ENCODE measurements around the gene CDK16. TPM values are rescaled to one million over a fixed set of nuclear protein-coding genes. Genes with fewer than 3 reads are reported as not detected.

The CDK16 gene
- total RNA-seq, 4 donors from 2014 or later, result 23.2 to 80.5 (median 74.3) TPM

DNA sequence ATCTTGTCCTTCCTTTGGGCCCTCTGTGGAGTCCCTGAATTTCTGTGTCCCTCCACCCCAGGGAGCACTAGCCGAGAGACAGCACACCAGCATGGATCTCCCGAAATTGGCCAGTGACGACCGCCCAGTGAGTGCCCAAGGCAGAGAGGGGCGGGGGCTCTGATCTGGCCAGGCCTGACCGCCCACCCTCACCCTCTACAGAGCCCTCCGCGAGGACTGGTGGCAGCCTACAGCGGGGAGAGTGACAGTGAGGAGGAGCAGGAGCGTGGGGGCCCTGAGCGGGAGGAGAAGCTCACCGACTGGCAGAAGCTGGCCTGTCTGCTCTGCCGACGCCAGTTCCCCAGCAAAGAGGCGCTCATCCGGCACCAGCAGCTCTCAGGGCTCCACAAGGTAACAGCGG, 33.2 kb upstream of the CDK16 start:
- no peaks in the 10 kb centered on the region for H3K4me1 ChIP-seq
- no peak for DNase-seq

DNA sequence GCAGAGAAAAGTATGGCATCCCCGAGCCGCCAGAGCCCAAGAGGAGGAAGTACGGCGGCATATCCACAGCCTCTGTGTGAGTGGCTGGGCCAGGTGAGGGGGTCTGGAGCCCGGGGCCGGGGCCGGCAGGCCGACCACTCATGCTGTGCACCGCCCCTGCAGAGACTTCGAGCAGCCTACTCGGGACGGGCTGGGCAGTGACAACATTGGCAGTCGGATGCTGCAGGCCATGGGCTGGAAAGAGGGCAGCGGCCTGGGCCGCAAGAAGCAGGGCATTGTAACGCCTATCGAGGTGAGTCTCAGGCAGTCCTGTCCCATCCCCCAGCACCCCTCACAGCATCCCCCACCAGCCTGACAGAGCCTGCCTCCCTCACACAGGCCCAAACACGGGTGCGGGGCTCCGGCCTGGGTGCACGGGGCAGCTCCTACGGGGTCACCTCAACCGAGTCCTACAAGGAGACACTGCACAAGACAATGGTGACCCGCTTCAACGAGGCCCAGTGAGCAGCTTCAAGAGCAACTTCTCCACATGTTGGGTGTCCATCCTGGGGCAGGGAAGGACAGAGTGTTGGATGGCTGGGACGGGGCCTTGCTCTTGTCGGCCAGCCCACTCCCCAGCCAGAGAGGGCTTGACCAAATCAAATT, 32.3 kb upstream of the CDK16 start:
- TF ChIP-seq, protein P1, sequence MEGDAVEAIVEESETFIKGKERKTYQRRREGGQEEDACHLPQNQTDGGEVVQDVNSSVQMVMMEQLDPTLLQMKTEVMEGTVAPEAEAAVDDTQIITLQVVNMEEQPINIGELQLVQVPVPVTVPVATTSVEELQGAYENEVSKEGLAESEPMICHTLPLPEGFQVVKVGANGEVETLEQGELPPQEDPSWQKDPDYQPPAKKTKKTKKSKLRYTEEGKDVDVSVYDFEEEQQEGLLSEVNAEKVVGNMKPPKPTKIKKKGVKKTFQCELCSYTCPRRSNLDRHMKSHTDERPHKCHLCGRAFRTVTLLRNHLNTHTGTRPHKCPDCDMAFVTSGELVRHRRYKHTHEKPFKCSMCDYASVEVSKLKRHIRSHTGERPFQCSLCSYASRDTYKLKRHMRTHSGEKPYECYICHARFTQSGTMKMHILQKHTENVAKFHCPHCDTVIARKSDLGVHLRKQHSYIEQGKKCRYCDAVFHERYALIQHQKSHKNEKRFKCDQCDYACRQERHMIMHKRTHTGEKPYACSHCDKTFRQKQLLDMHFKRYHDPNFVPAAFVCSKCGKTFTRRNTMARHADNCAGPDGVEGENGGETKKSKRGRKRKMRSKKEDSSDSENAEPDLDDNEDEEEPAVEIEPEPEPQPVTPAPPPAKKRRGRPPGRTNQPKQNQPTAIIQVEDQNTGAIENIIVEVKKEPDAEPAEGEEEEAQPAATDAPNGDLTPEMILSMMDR (IDR thresholded peaks at IDR 0.05), result no peak
- no peak for TF ChIP-seq POLR2A (IDR thresholded peaks at IDR 0.05)
- no peak overlapping the region for H3K4me3 ChIP-seq
- H3K4me1 ChIP-seq, result no peaks in the 10 kb centered on the region
- no peaks in the 10 kb centered on the region for H3K27me3 ChIP-seq
- intact Hi-C loops (cut with DNase I; ENCODE audit: low total_unique reads), result no loop called here
- DNase-seq, result no peak
- H3K36me3 ChIP-seq, result no peaks in the 10 kb centered on the region
- no peaks in the 10 kb centered on the region for H3K9me3 ChIP-seq
- H3K27ac ChIP-seq, result no peak overlapping the region

More for the DNA sequence above, 33.2 kb upstream of the CDK16 start:
- TF ChIP-seq, protein P1 (IDR thresholded peaks at IDR 0.05), result no peak
- TF ChIP-seq POLR2A (IDR thresholded peaks at IDR 0.05), result no peak
- Histone ChIP-seq H3K27me3 (no peaks in the 10 kb centered on the region), H3K4me3 (no peak overlapping the region), H3K27ac (no peak overlapping the region), H3K9me3 (no peaks in the 10 kb centered on the region), H3K36me3 (no peaks in the 10 kb centered on the region)
- intact Hi-C loops (cut with DNase I; ENCODE audit: low total_unique reads), result no loop called here

DNA sequence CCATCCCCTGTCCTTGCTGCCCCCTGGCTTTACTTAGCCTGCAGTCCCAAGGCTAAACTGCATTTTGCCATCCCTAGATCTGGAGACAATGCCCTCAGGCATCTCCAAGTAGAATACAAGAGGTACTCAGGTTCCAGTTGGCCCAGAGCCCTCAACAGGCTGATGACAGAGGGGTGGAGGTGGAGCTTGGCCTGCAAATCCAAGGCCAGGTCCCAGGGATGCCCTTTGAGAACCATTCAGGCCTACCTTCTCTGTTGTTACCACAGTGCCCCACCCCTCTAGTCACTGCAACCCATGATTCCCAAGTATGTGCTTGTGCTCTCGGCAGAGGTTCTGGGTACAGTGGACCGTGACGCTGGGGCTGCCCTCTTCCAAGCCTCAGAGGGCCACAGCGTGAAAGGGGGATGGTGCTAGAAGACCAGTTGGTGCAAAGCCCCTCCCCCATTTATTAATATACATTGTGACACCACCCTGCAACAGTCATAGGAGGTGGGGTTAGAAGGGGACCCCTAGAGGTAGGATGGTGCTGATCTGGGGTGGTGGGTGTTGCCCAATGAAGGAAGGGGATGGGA, 31.3 kb upstream of the CDK16 start:
- Histone ChIP-seq H3K27ac (no peak overlapping the region), H3K9me3 (no peaks in the 10 kb centered on the region), H3K4me3 (no peak overlapping the region), H3K4me1 (no peaks in the 10 kb centered on the region), H3K27me3 (no peaks in the 10 kb centered on the region), H3K36me3 (no peaks in the 10 kb centered on the region)
- no peak for TF ChIP-seq POLR2A (IDR thresholded peaks at IDR 0.05)
- TF ChIP-seq, protein P1 (IDR thresholded peaks at IDR 0.05), result no peak
- intact Hi-C loops (cut with DNase I; ENCODE audit: low total_unique reads), result no loop called here
- DNase-seq, result no peak

DNA sequence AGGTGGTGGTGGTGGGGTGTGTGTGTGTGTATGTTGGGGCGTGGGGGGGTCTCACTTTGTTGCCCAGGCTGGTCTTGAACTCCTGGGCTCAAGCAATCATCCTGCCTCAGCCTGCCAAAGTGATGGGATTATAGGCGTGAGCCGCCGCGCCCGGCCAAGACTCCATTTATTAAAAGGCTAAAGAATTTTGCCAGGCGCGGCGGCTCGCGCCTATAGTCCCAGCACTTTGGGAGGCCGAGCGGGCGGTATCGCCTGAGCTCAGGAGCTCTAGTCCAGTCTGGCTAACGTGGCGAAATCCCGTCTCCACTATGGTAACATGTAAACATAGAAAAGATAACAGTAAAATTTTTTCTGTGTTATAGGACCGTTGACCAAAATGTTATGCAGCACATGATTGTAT, 28.6 kb upstream of the CDK16 start:
- Histone ChIP-seq H3K27ac (no peak overlapping the region), H3K4me3 (no peak overlapping the region), H3K9me3 (no peaks in the 10 kb centered on the region), H3K27me3 (no peaks in the 10 kb centered on the region), H3K4me1 (peaks cover 0 to 5% of the 10 kb centered on the region in 2 donors), H3K36me3 (no peaks in the 10 kb centered on the region)
- no peak for DNase-seq
- intact Hi-C loops (cut with DNase I; ENCODE audit: low total_unique reads), result loop anchor here (10.0 kb wide), 1 partner anchor 195 kb away; no protein-coding TSS in a partner anchor
- TF ChIP-seq POLR2A (IDR thresholded peaks at IDR 0.05), result no peak
- TF ChIP-seq, protein P1 (IDR thresholded peaks at IDR 0.05), result no peak
